Activated naive CD4-positive, alpha-beta T cell treated with Interleukin-2 at 50 U/mL for 16 hours (primary cell): Measurements from ENCODE around the gene HRH1.
"Not testable (repeated sequence)": the region's sequence is repeated elsewhere in the genome, so short reads cannot be mapped to it uniquely, and the experiment has no call there.

Source experiments
- DNase-seq: peaks from one replicate; pipeline ENCODE4 v3.0.0-alpha.2; 2020

The HRH1 gene

DNA sequence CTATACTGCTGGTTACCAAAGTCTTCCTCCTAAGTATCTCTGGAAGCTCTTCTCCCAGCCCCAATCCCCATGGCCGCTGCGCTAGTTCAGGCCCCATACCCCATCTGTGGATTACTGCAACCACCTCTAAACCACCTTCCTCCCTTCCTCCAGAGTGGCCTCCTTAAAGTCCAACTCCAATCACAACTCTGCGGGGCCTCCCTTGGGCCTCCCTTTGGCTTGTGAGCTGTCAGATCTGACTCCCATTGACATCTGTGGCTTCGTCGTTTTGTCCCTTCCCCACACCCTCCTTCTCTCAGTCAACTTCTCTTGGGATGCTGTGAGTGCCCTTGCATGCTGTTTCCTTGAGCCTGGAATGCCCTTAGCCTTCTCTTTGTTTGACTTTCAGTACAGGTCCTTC is 9.3 kb upstream of the HRH1 start:
- no peak for DNase-seq

DNA sequence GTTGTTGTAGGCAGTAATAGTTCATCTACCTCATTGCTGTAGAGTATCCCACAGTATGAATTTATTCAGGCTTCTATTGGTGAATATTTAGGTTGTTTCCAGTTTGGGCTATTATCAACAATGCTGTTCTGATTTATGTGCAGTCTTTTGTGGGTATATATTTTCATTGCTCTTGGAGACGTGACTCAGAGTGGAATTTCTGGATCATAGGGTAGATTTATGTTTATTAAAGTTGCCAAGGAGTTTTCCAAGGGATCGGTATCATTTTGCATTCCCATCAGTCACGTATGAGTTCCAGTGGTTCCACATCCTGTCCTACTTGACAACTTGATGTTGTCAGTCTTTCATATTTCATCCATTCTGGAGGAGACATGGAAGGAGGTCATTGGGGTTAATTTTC is 8.4 kb upstream of the HRH1 start:
- no peak for DNase-seq

DNA sequence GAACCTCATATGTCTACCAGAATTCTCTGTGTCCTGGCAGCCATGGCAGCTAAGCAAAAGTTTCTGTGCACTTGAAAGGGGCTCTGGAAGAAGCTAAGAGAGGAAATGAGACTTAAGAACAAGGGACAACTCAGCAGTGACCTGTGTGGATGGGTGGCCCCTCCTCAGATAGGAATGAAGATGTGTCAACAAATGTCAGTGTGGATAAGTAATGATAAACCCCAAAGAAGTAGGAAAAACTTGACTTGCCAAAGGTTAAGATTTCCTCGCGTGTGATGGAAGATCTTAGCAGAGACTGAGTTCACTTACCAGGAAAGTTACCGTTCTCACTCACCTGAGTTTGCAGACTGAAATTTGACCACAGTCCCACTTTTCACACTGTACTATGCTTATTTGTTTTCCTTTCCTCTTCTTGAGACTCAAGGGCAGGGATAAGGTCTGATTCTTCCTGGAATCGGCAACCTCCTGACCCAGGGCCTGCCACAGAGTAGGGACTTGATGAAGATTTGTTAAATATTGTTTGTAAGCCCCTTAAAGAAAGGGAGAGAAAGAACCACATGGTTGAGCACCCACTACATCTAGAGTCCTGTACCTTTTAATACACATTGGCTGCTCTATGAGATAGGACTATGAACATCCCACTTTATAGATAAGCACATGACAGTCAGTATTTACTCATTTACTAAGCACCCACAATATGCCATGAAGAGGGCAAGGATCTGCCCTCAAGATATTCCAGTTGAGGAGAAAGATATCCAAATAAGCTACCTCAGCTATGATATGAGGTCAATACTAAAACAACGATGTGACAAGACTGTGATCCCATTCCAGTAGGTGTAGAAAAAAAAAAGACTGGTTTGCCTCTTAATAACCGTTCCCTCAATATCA is 7.3 kb upstream of the HRH1 start:
- DNase-seq: no peak

DNA sequence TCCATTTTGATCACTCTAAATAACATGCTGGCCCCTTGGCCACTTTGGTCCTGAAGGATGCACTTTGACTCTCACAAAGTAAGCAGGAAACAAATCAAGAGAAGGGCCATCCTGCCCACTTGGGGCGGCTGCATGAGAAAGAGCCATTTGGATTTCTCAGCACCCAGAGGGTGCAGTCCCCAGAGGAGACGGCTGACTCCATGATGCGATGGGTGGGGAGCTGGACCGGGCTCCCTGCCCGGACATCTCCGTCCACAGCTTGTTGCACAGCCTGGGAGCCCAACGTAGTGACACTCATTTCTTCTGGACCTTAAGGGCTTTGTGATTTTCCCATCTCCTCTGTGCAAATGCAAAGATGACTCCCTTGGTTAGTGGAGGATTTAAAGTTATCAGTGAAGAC is 4.0 kb upstream of the HRH1 start:
- DNase-seq: no peak

DNA sequence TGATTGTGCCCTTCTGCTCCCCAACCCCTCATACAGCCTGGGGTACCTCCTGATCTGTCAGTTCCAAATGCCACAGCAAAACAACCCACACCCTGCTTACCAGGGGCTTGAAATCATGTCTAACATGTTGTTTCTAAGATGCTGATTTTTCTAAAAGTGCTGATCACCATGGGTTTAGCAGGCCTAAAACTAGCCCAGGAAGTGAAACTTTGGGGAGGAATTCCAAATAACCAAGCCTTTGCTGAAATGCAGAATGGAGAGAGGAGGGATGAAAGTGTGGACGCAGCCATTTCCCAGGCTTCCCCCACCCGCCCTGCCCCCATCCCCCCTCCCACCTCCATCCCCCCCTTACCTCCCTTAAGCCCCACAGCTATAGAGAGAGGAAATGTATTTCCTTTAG is 2.0 kb upstream of the HRH1 start:
- DNase-seq: no peak

DNA sequence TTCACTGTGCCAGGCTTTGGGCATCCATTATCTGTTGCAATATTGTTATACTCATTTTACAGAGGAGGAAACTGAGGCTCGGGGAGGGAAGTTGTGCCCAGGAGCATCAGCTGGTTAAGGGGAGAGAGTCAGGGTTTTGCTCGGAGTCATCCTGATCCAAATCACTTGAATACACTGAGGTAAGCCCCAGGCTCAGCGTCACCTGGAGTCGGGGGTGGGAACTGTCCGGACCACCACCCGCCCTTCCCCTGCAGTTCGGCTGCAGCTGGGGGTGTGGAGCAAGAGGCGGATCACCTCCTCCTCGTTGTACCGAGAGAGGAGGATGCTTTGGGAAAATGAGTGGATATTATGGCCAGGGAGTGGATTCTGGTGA is 646 bp downstream of the HRH1 start:
- no peak for DNase-seq

DNA sequence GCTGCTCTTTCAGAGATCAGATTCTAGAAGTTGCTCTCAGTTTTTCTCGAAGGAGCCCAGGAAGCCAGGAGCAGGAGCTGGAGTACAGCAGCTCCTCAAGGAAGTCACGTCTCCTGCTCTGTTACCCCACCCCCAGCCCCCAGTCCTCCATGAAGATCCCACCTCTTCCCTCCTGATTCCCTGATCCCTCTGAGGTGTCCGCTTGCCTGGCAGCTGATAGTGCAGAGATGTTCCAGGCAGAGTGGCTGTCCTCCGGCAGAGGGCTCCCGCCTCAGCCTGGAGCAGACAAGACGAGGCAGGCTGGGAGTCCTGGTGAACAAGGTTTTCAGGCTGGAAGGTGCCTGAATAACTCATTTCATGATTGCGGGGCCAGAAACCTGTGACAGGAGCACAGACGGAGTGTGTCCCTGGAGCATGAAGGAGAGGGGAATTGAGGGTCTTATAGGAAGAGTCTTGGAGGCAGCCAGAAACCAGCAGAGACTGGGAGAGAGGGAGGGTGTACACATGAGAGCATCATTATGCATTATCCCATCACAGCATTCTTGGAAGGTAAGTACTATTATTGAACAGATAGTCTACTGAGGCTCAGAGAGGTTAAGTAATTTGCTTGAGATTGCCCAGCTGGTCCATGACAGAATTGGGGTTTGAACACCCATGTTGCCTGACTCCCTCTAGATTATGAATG is 1.2 kb downstream of the HRH1 start:
- peak; percentile 4 for DNase-seq

DNA sequence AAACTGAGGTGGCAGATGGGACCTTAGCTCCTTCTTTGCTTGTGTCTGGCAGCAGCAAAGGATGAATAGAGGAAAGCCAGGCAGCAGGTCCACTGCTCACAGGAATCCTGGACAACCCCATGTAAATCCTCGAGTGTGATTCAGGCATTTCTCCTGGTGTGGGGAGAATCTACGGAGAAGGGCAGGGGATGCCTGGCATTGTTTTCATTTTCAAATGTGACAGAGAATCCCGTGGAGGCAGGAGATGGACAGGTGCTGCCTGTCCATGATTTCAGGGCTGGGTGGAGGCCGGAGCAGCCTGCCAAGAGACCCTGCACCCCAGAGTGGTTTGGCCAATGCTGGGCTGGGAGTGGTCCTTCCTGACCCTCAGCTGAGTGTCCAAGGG is 1.7 kb downstream of the HRH1 start:
- DNase-seq: no peak

DNA sequence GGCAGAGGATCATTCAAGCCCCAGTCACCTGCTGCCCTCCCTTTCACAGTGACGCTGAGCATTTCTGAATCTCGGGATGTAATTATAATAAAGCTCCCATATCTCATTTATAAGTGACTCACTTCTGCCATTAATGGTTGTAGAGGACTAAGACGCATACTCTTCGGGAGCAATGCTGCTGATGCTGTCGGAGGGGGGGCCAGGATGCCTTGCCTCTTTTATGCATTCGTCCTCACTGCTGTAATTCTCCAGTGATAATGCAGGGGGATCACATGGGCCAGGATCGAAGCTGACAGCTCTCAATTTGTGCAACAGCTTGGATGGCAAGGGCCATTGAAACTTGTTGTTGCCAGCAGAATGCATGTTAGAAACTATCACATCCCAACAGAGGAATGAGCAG is 3.1 kb downstream of the HRH1 start:
- no peak for DNase-seq

DNA sequence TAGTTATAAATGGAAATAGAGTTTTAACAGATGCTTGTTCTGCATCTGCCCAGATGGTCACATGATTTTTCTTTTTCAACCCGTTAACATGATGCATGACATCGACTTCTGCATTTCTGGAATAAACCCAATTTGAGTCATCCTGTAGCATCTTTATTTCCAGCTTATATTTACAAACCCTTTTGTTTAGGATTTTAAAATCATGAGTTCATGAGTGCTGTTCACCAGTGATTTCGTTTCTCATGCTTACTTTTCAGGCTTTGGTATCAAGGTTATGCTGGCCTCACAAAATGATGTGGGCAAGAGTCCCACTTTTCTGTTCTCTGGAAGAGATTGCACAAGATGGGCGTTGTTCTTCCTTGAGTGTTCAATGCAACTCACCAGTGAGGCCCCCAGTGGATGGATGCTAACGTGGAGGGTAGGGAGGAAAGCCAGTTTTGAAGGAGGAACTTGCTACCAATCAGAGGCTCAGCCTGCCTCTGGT is 5.2 kb downstream of the HRH1 start:
- DNase-seq: no peak

DNA sequence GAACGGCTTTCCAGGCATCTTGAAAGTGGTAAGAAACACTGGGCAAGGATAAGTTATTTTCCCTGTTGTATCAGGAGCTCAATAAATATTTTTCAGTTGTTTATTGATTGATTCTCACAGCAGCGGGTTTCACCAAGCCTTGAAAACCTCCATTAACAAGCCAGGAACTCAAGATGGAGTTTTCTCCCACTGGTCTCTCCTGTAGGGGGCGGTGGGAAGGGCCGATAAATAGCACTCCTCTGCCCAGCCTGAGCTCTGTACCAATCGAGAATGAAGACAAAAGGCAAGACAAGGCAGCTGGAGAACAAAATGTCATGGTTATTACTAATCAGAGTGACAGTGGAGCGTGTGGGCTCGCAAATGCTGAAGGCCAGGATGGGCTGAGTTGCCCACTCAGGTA is 7.4 kb downstream of the HRH1 start:
- DNase-seq: no peak

DNA sequence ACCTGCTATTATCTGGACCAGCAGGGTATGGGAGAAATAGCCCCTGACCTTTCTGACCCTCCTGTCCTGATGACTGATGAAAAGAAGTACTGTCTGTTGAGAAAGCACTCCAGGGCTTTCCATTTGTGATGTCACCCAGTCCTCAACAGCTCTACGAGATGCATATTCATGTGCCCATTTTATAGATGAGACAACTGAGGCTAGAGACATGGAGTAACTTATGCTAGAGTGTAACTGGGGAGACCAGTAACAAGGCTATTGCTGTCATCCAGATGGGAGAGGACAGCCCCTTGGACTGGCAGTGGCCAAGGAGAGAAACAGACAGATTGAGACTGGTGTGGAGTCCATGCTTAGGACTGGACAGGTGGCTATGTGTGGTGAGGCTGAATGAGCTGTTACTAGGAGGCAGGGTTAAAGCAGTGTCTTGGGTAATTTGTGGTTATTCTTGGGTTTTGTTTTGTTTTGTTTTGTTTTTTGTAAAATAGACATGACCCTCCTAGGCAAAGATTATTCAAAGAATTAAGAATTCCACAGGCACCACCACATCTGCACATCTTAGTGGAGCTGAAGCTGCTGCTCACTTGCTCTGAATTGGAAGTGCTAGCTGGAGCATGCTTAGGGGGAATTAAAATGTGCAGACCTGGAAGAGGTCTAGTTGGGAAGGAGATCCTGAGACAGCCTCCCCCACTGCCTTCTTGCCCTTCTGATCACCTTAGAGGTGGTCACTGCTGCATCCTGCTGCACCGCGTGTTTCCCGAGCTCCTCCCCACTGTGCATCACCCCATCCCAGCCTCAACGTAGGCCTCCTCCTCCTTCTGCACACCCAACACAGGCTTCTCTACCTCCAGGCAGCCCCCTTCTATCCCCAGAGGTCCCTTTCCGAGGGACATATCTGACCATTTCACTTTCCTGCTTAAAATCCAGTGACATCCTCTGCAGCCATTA is 8.4 kb downstream of the HRH1 start:
- DNase-seq: no peak

DNA sequence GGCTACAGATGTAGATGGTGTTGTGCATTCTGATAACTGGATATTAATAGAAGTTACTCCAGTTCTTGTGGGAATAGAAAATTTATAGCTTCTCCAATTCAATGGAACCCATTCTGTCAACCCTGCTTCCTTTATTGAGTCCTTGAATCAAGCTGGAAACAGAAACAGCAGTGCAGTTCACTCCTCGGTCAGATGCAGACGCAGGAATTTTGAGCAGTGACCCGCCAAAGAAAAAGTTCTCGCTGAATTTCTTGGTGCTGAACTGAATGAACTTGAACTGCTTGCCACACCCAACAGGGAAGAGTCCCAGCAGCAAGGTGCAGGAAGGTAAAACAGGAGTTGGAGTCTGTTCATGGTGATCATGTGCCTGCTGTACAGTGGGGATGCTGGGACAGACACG is 10.3 kb downstream of the HRH1 start:
- DNase-seq: no peak

DNA sequence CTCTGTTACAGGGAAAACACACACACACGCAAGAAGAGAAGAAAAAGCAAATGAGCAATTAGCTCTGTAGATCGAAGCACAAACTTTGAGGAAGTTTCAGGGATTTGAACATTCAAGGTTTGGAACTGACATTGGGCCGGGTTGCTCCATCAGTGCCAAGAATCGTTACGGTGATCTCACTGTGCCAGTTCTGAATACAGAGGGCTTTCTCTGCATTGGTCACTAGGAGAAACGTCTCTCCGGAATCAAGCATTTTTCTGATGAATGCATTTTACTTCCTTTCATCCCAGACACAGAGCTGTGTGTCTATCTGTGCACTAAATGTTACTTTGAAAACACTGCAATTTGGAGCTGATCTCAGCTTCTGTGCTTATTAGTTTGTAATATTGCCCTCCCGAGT is 11.2 kb downstream of the HRH1 start:
- no peak for DNase-seq

DNA sequence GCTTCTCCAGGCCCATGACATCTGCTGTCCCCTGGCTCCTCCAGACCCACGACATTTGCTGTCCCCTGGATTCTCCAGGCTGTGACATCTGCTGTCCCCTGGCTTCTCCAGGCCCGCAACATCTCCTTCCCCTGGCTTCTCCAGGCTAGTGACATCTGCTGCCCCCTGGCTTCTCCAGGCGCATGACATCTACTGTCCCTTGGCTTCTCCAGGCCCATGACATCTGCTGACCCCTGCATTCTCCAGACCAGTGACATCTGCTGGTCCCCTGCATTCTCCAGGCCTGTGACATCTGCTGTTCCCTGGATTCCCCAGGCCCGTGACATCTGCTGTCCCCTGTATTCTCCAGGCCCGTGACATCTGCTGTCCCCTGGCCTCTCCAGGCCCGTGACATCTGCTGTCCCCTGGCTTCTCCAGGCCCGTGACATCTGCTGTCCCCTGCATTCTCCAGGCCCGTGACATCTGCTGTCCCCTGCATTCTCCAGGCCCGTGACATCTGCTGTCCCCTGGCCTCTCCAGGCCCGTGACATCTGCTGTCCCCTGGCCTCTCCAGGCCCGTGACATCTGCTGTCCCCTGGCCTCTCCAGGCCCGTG is 12.6 kb downstream of the HRH1 start:
- not testable (repeated sequence) for DNase-seq

DNA sequence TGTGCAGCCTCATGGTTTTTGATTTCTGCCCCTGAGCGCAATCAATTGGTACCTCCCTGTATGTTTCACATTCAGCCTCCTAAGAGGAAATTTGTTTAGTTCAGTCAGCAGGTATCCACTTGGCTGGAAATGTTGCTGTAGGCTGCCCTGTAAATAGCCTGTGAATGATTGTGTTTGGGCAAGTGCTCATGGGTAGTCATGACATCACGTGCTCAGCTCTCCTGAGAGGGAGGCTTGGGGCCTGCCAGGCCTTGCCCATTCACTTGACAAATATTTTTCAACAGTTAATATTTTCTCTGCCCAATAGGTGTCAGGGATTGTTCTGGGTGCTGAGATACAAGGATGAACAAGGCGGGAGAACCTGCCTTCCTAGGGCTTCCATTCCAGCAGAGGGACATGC is 13.3 kb downstream of the HRH1 start:
- DNase-seq: no peak

DNA sequence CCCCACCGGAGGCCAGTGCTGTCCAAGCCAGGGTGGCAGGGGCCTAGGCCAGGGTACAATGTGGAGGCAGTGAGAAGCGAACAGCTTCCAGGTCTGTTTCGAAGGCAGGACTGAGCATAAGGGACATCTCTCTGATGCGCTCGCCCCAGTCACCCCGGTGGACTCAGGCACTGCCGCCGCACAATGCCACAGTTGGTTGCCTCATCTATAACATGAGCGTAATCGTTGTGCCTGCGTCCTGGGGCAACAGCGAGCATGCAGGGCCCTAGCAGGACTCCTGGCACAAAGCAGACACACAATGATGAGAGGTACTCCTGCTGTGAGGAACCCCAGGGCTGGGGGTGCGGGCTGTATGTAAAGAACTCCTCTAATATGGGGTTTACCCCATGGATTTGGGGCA is 14.1 kb downstream of the HRH1 start:
- no peak for DNase-seq

DNA sequence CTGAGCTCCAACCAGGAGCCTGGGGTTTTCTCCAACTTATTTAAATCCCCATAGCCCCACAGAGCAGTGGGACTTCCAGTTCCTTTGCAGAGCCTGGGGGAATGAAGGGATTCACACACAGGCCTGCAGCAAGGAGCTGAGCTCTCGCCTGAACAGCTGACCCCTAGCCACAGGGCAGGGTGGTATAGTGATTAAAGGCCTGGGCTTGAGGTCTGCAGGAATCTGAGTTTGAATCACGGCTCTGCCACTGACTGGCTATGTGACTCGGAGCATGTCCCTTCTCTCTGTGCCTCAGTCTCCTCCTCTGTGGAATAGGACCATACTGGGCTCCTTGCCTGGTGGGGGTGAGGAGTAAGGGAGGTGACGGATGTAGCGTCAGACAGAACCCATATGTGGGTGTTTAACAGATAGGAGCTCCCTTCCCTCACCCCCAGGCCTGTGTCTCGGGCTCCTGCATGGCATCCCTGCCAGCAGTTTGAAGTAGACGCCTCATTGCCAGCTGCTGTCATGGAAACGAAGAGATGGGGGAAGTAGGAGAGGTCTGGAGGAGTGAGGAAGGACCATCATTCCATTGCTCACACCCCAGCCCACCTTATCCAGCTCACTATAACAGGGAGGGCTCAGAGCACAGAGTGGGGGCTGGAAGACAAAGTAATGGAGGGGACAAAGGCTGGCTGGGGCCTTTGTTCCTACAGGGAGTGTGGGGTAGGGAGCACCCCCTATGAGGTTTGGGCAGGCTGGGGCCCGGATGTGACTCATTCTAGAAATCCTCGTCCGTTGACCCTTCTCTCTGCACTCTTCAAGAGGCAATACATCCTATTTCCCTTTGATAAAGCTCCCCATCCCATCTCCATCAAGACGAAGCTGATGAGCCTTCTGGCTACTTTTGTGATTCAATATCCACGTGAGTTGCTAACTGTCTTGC is 14.8 kb downstream of the HRH1 start:
- DNase-seq: no peak

DNA sequence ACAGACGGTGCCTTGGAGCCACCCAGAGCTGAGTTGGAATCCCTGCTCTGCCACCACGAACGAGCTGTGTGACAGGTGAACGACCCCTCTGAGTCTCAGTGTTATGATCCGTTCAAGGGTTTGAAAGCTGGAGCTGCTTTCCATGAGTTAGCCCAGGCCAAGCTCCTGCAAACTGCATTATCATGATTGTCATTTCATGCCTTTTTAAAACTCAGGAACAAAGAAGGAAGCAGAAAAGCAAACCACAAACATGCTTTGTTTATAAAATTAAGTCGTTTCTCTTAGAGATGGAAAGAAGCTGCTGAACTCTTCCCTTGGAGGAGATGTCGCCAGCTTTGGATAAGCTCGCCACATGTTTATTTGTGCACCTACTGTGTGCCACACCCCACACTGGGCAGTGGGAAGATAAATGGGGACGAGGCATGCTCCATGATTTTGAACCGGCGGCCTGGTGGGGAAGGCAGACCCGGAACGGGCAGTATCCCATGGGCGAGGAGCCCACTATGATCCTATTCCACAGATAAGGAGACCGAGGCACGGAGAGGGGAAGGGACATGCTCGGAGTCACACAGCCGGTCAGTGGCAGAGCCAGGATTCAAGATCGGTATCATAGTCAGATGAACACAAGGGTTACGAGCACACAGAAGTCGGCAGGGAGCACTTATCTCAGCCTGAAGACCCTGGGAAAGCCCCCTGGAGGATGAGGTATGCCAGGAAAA is 15.9 kb downstream of the HRH1 start:
- no peak for DNase-seq

DNA sequence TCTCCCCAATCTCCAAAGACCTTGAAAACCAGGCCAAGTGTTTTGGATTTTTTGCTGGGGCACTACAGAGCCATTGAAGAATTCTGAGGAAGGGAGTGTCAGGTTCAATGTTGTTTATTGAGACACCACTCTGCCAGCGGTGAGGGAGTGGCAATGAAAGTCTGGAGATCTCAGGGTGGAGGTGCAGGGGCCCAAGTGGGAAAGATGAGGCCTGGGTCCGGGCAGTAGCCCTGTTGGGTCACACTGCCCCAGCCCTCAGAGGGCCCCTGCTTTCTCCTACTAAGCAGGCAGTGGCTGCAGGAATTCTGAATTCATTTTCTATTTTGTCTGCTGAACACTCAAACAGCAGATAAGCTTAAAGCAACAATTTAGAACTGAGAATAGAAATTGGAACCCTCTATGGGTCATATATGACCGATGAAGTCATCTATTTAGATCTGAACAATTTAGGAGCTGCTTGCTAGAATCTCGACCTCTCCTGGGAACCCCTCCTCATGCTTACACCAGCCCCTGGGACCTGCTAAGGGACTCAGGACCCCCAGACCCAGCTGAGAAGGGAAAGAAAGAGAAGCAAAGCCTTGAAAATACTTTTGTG is 17.9 kb downstream of the HRH1 start:
- no peak for DNase-seq
